H1 (cell line): ENCODE results near the gene ACRV1.
A peak's percentile ranks its signal among the peaks of the same experiment; 100 is the strongest.

ENCODE experiments used
- CEBPB ChIP-seq: IDR thresholded peaks from 2 replicates; pipeline ENCODE4 v1.6.1; 2012; ENCODE audit warnings: low read depth, low read length
- GABPA ChIP-seq: IDR thresholded peaks from 2 replicates; pipeline ENCODE4 v1.6.1; 2011; ENCODE audit warnings: mild to moderate bottlenecking, low read length, moderate library complexity, borderline replicate concordance; ENCODE audit not compliant: insufficient read depth
- KDM5A ChIP-seq: fragments of 200-600 bp; IDR thresholded peaks from 2 replicates; pipeline ENCODE4 v1.7.1; 2012; ENCODE audit warnings: mild to moderate bottlenecking, low read length, inconsistent platforms, mixed read lengths
- POLR2A ChIP-seq, 2 experiments: IDR thresholded peaks; 1 replicate in 1 of 2; 2 replicates in 1 of 2; pipeline ENCODE4 v1.6.1; 2011; ENCODE audit warnings: low read depth in 2 of 2, low read length in 2 of 2, mild to moderate bottlenecking in 2 of 2; ENCODE audit errors: control extremely low read depth in 1 of 2
- TCF12 ChIP-seq: IDR thresholded peaks from 2 replicates; pipeline ENCODE4 v1.6.1; 2011; ENCODE audit warnings: low read depth, mild to moderate bottlenecking, low read length
- TF ChIP-seq, protein P1 (sequence below), 3 experiments: IDR thresholded peaks; 1 replicate in 2 of 3; 2 replicates in 1 of 3; pipeline versions ENCODE4 v1.5.1 to v1.6.1; 2011; ENCODE audit warnings: low read length in 3 of 3, mild to moderate bottlenecking in 3 of 3, inconsistent platforms in 2 of 3, low read depth in 1 of 3, moderate library complexity in 1 of 3; ENCODE audit not compliant: insufficient read depth in 1 of 3; ENCODE audit errors: control extremely low read depth in 1 of 3
- TF ChIP-seq, protein P2 (sequence below): IDR thresholded peaks from 2 replicates; pipeline ENCODE4 v1.6.1; 2011; ENCODE audit warnings: low read length, improper control_type of control experiment

DNA sequence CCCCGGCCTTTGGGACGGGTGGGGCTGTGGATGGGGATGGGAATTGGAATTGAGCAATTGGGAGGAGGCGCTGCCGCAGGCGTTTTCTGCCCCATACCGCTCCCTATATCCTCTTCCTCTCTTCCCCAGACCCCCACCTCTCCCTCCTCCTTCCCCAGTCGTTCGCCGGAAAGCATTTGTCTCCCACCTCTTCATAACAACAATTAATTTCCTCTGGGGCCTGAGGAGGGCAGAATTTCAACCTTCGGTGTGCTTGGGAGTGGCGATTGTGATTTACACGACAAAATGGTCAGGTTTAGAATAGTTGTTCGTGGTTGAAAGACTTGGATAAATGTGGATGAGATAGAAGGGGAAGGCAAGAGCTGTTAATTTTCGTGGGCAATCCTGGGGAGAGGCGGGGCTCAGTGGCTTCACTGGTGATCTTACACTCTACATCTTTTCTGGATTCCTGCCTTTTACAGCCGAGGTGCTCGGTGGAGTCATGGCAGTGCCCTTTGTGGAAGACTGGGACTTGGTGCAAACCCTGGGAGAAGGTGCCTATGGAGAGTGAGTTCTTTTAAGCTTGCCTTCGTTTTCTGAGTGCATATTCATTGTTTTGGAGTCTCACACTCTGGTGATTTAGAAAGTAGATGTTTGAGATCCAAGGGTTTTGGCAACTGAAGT lies 54.2 kb downstream of the ACRV1 start:
- TF ChIP-seq, protein P1, sequence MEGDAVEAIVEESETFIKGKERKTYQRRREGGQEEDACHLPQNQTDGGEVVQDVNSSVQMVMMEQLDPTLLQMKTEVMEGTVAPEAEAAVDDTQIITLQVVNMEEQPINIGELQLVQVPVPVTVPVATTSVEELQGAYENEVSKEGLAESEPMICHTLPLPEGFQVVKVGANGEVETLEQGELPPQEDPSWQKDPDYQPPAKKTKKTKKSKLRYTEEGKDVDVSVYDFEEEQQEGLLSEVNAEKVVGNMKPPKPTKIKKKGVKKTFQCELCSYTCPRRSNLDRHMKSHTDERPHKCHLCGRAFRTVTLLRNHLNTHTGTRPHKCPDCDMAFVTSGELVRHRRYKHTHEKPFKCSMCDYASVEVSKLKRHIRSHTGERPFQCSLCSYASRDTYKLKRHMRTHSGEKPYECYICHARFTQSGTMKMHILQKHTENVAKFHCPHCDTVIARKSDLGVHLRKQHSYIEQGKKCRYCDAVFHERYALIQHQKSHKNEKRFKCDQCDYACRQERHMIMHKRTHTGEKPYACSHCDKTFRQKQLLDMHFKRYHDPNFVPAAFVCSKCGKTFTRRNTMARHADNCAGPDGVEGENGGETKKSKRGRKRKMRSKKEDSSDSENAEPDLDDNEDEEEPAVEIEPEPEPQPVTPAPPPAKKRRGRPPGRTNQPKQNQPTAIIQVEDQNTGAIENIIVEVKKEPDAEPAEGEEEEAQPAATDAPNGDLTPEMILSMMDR (IDR thresholded peaks at IDR 0.05; ENCODE audit: control extremely low read depth in 1 of 3, insufficient read depth in 1 of 3, low read depth in 1 of 3, low read length in 3 of 3): peak in 2 of 3 experiments; percentile 4 to 49; a peak in 2 of 4 replicates
- TF ChIP-seq, protein P2, sequence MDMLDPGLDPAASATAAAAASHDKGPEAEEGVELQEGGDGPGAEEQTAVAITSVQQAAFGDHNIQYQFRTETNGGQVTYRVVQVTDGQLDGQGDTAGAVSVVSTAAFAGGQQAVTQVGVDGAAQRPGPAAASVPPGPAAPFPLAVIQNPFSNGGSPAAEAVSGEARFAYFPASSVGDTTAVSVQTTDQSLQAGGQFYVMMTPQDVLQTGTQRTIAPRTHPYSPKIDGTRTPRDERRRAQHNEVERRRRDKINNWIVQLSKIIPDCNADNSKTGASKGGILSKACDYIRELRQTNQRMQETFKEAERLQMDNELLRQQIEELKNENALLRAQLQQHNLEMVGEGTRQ: no peak
- TF ChIP-seq POLR2A (IDR thresholded peaks at IDR 0.05; ENCODE audit: control extremely low read depth in 1 of 2, low read depth in 2 of 2, low read length in 2 of 2) (peak in 1 of 2 experiments; percentile 90; a peak in 2 of 3 replicates), KDM5A (no peak), CEBPB (peak; percentile 93), TCF12 (no peak), GABPA (no peak)
